Inflammatory macrophage treated with lipopolysaccharide for 1 hour (primary cell): Measurements from ENCODE around the gene PANX2.
A peak's percentile ranks its signal among the peaks of the same experiment; 100 is the strongest.

Experiments
- DNase-seq, 2 donors: peaks; one replicate each; pipeline ENCODE4 v3.0.0-alpha.2; 2020 to 2022

PANX2 gene

GRCh38 chr22:50184004-50184901, 13.7 kb downstream of the PANX2 start:
- DNase-seq: peak; percentile 37 to 67

DNA sequence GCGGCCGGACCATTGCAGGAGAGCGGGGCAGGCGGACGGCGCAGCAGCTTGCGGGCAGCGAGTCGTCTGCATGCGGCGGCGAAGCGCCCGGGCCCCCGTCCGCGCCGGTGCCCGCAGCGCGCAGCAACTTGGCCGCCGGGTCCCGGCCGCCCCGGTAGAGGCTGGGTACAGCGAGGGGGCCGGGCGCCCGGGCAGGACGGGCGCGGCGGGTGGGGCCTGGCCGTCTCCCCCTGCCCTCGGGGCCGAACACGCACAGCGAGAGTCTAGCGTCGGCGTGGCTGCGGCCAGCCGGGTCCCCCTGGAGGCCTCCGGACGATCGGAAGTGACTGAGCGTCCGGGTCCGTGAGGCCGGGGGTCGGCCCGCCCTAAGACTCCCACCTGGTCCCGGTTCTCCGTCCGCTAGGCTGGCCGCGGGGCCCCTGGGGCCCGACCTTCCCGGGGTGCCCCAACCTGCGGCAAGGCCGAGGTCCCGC, 14.4 kb downstream of the PANX2 start:
- DNase-seq: peak in 1 of 2 donors; percentile 13

DNA sequence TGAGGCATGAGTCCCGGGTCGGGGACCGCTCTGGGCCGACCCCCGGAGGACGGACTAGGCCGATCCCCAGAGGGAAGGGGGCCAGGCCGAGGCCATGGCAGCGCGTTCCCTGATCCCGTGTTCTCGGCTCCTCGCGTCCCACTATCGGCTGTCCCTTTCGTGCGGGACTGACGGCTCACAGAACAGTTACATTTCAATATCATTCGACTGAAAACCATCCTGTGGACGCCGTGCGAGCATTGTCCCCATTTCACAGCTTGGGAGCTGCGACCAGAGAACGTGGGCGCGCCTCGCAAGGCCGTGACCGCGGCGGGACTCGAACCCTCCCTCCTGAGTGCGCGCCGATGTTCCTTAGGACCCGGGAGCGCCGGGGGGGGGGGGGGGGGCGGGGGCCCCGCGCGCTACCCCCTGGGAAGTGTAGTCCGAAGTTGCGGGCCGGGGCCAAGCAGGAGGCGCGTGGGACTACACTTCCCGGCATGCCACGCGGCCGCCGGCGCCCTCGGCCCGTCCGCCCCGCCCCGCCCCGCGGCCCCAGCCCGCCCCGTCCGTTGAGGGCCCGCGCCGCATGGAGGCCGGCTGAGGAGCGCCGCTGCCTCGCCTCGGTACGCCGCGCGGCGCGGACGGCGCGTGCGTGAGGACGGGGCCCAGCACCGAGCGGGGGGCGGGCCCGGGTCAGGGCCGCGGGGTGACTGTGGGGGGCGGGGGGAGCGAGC, 15.0 kb downstream of the PANX2 start, which contains the start of gene TRABD:
TSS of gene TRABD (plus strand) at position 539 of the 713 bp plus-strand sequence. CDS start 7,148 bp downstream, outside the sequence.
- peak; percentile 80 to 87 for DNase-seq

GRCh38 chr22:50186181-50186714, 15.7 kb downstream of the PANX2 start:
- DNase-seq: no peak

GRCh38 chr22:50186761-50187523, 16.4 kb downstream of the PANX2 start:
- DNase-seq: peak in 1 of 2 donors; percentile 8

GRCh38 chr22:50188356-50188755, 17.8 kb downstream of the PANX2 start:
- DNase-seq: no peak

GRCh38 chr22:50189184-50189848, 18.8 kb downstream of the PANX2 start:
- no peak for DNase-seq

GRCh38 chr22:50189849-50190181, 19.3 kb downstream of the PANX2 start:
- DNase-seq: no peak

DNA sequence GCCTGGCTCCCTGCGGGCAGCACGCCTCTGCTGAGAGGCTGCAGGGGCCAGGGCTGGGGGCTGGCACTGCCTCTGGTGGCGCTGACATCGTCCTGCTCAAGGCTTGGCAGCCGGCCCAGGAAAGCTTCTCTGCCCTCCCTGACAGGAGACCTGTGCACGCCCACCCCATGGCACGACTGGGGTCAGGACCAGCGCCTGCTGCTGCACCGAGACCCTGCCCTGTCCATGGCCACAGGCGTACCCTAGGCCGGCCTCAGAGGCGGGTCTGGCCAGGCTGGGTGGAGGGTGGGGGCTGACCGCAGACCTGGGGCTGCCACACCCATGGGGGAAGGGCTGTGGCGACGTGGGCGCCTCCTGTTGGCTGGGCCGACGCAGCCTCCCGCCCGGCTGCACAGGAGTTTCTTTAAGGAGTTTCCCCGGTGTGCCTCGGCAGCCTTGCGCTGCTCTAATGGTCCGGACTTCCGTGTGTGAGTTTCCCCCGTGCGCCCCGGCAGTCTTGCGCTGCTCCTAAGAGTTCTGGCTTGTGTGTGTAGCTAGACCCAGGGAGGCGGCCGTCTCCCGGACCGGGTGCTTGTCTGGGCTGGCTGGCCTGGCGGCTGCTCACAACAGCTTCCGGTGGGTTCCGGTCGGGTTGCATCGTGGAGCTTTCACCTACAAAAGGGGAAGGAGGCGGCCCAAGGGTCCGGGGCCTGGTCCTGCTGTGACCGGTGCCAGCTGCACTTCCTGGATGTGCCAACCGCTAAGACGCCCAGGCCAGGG, 19.8 kb downstream of the PANX2 start:
- DNase-seq: peak; percentile 73 to 85

- peak; percentile 67 to 71 for DNase-seq
Measured at GRCh38 chr22:50190941-50191741, 20.6 kb downstream of the PANX2 start.

DNA sequence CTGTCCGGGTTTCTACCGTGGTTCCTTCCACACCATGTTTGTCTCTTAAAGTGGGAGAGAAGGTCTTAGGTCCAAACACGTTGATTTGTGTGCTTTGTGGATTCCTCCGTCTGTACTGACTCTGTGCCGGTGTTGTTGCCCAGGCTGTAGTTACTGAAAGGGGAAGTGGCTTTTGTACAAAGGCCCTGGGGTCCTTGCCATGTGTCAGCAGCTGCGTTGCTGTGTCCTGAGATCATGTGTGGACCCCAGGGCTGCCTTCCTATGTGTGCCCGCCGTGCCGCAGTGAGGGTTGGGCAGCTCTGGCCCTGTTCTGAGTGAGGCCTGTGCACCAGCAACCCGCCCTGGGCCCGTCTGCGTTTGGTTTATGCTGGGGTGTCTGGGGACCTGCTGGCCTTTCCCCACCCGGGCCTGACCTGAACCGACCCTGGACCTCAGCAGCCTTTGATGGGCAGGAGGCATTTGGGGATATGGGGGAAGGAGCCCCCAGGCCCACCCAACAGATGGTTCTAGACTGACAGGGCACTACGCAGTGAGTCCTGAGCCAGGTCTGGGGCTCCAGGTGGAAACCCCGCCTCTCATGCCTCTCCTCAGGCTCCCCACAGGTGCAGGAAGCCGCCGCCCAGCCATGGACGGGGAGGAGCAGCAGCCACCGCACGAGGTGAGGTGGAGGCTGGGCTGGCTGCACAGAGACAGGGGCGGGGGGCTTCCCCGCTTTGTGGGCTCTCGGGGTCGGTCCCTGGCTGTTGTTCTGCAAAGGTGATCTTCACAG, 22.1 kb downstream of the PANX2 start:
- DNase-seq: no peak

DNA sequence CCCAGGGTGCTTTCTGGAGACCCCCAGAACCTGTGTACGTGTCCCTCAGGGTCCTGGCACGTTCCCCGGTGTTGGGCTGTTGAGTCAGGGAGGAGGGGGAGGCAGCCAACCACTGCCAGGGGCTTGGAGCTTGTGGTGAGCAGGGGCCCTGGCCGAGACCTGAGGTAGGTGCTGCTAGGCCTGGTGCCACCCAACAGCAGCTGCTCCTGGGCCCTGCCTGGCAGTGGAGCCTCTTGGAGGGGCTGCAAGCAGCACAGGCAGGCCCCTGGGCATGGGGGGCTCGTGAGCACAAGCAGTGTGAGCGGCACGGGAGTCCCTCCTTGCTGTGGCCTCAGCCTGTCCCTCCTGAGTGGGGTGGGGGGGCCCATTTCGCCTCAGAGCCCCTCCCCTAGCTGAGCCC, 23.1 kb downstream of the PANX2 start:
- DNase-seq: no peak

- DNase-seq: no peak
Measured at GRCh38 chr22:50194037-50194805, 23.7 kb downstream of the PANX2 start.

GRCh38 chr22:50196256-50196655, 25.7 kb downstream of the PANX2 start:
- no peak for DNase-seq

DNA sequence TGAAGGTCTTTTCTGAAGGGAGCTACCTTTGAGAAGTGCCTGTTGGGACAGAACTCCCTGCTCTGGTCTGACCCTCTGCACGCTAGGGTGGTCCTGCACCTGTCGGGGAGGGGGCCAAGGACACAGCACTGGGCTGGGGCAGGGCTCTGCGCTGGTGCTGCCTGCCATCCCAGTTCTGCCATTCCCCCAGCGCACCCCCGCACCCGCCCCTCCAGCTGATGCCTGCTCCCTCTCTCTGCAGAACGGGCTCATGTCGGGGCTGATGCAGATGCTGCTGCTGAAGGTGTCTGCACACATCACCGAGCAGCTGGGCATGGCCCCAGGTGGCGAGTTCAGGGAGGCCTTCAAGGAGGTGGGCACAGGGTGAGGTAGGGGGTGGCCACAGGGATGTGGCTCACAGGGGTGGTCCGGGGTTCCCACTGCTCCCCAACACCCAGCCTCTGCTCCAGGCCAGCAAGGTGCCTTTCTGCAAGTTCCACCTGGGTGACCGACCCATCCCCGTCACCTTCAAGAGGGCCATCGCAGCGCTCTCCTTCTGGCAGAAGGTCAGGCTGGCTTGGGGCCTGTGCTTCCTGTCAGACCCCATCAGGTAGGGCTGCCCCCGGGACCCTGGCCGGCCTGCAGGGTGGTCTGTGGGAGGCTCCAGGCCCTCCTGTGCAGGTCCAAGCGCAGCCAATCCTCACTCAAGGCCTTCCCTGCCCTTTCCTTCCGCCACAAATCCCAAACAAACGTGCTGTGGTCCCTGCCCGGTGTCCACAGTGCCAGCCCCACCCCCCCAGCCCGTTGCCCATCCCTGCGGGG, 26.7 kb downstream of the PANX2 start:
- no peak for DNase-seq

DNA sequence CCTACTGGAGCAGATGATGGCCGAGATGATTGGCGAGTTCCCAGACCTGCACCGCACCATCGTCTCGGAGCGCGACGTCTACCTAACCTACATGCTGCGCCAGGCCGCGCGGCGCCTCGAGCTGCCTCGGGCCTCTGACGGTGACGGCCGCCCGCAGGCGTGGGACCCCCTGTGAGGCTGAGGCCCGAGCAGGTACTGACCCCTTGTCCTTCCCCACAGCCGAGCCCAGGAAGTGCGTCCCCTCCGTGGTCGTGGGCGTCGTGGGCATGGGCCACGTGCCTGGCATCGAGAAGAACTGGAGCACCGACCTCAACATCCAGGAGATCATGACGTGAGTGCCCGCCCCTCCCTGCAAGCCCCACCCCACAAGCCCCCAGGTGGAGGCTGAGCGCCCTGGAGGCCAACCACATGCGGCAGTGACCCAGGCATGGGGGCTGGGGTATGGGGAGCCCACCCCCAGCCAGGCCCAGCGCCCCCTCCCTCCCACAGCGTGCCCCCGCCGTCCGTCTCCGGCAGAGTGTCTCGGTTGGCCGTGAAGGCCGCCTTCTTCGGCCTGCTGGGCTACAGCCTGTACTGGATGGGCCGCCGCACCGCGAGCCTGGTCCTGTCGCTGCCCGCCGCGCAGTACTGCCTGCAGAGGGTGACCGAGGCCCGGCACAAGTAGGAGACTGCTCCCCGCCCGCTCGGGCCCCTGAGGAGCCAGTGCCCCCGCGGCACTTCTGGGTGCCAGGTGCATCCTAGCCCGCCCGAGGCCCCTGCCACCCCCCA, 27.5 kb downstream of the PANX2 start:
- no peak for DNase-seq

DNA sequence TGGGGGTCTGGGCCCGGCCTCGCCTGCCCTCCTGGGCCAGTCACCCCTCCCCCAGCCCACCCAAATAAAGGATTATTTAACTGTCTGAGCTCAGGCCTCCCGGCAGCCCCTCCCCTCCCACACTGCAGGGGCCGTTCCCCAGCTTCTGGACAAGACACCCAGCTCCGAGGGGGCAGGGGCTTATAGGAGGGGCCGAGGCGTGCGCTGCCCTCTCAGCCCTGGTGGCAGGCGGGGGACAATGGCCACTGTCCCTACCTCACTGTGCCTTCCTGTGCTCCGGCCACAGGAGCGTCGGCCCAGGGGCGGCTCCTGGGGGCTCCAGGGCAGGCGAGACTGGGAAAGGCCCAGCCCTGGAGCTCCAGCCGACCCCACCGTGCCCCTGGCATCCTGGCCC, 28.1 kb downstream of the PANX2 start:
- no peak for DNase-seq
